ENCODE results near the gene ANXA6. TPM values are rescaled to one million over a fixed set of nuclear protein-coding genes. Genes with fewer than 3 reads are reported as not detected.
A peak's percentile ranks its signal among the peaks of the same experiment; 100 is the strongest.
"Not testable (repeated sequence)": the region's sequence is repeated elsewhere in the genome, so short reads cannot be mapped to it uniquely, and the experiment has no call there.

The ANXA6 gene
- total and polyA plus RNA-seq, 8 donors: 37.0 to 70.8 (median 48.7) TPM

DNA sequence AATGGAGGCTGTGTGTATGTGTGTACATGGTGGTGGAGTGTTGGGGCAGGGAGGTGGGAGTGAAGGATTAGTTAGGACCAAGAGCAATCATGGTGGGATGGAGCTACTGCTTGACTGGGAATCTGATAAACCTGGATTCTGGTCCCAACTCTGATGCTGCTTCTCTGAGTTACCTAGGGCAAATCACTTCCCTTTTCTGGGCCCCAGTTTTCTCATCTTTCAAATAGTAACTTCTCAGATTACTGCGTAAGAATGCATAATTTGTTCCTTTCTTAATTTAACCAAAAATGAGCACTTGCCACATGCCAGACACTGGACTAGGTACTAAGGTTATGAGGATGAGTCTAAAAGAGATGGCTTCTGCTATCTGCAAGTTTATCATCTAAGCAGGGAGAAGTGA lies 20.8 kb upstream of the ANXA6 start:
- intact Hi-C loops (cut with DNase I): no loop called here

DNA sequence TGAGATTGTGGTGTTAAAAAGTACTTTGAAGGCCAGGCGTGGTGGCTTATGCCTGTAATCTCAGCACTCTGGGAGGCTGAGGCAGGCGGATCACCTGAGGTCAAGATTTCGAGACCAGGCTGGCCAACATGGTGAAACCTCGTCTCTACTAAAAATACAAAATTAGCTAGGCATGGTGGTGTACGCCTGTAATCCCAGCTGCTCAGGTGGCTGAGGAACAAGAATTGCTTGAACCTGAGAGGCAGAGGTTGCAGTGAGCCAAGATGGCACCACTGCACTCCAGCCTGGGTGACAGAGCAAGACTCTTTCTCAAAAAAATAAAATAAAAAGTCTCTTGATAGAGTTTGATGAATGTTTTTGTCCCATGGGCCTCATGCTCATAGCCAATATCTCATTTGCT lies 18.7 kb upstream of the ANXA6 start:
- intact Hi-C loops (cut with DNase I); H3K27ac ChIP-seq; FAIRE-seq; H3K4me1 ChIP-seq; ATAC-seq; H3K9me3 ChIP-seq; H3K4me3 ChIP-seq; H3K27me3 ChIP-seq; H3K36me3 ChIP-seq; DNase-seq: not testable (repeated sequence)
- WGBS, 2 donors: 86 to 92% methylated on average over 5 of the region's 5 CpGs

More for the DNA sequence above, 20.8 kb upstream of the ANXA6 start:
- WGBS, 2 donors: 92 to 100% methylated on average over 1 of the region's 1 CpG
- Histone ChIP-seq H3K9me3 (no peaks in the 10 kb centered on the region), H3K4me3 (no peak overlapping the region), H3K27me3 (no peaks in the 10 kb centered on the region), H3K27ac (no peak overlapping the region), H3K4me1 (no peaks in the 10 kb centered on the region), H3K36me3 (no peaks in the 10 kb centered on the region)
- TF ChIP-seq, protein P1, sequence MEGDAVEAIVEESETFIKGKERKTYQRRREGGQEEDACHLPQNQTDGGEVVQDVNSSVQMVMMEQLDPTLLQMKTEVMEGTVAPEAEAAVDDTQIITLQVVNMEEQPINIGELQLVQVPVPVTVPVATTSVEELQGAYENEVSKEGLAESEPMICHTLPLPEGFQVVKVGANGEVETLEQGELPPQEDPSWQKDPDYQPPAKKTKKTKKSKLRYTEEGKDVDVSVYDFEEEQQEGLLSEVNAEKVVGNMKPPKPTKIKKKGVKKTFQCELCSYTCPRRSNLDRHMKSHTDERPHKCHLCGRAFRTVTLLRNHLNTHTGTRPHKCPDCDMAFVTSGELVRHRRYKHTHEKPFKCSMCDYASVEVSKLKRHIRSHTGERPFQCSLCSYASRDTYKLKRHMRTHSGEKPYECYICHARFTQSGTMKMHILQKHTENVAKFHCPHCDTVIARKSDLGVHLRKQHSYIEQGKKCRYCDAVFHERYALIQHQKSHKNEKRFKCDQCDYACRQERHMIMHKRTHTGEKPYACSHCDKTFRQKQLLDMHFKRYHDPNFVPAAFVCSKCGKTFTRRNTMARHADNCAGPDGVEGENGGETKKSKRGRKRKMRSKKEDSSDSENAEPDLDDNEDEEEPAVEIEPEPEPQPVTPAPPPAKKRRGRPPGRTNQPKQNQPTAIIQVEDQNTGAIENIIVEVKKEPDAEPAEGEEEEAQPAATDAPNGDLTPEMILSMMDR (IDR thresholded peaks at IDR 0.05): no peak
- no peak for FAIRE-seq
- DNase-seq: no peak
- ATAC-seq: no peak

DNA sequence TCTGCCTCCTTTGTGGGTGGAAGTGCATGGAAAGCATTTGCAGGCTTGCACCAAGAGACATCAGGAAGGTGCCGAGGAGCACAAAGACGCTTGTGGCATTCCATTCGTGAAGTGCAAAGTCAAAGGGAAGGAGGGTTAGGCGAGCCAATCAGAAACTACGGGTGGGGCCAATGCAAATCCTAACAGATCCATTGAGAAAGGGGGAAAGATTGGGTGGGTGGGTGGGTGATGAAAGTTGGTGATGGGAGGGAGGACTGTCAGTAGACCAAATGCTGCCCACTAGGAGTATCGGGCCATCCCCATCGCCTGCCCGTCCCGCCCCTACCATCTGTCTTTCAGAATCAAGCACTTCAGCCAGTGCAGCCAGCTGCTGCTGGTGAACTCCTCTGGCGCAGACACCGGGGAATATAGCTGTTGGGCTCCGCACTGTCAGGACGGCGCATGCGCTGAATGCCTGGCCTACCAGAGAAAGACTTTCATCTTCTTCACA lies 17.1 kb upstream of the ANXA6 start:
- peak in 1 of 6 donors; percentile 36 for DNase-seq
- no peak for FAIRE-seq
- TF ChIP-seq, protein P1 (IDR thresholded peaks at IDR 0.05): no peak
- no peak overlapping the region for H3K27ac ChIP-seq
- H3K4me3 ChIP-seq: no peak overlapping the region
- no peaks in the 10 kb centered on the region for H3K4me1 ChIP-seq
- WGBS, 2 donors: 76% methylated on average over 15 of the region's 15 CpGs
- H3K9me3 ChIP-seq: no peaks in the 10 kb centered on the region
- intact Hi-C loops (cut with DNase I): no loop called here
- peak in 3 of 4 donors; percentile 53 to 59 (median 54) for ATAC-seq
- no peaks in the 10 kb centered on the region for H3K36me3 ChIP-seq
- H3K27me3 ChIP-seq: no peaks in the 10 kb centered on the region

DNA sequence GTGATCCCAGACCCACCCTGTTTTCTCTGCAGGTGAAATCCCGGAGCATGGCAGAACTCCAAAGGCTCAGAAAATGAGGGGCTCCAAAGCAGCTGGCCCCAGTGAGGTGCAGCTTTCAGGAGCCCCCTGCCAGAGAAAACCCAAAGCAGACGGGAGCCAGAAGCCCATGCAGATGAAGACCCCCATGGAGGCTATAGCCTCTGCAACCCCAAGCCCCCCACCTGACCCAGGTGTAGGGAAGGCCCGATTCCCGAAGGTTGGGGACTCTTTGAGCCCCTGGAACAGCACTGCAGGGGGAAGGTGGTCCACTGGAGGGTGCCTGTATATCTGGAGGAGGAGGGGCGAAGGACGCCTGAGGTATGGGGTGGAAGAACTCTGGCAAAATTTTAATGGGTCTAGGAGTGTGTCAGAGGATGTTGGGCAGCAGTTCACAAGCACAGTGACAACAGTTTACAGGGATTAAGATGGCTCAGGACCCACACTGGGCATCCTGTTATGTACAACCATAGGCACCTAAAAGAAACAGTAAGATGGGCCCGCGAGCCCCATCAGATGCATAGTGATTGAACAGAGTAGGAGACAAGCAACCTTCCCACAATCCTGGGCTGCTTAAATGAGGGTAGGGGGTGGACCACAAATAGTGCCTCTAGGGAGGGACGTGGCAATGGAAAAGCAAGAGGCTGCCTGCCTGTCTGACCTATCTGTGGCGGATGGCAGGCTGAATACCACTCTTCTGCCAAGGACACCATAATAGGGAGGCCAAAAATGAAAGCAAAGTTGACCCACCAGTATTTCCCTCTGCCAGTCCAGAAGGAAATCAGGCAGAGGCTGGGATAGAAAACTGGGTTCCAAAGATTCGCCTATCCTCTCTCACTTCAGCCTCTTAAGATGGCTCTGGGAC lies 16.4 kb upstream of the ANXA6 start:
- H3K4me1 ChIP-seq: no peaks in the 10 kb centered on the region
- no peak overlapping the region for H3K27ac ChIP-seq
- ATAC-seq (peak in 1 of 4 donors; percentile 21), DNase-seq (no peak), FAIRE-seq (no peak)
- H3K9me3 ChIP-seq: no peaks in the 10 kb centered on the region
- TF ChIP-seq, protein P1 (IDR thresholded peaks at IDR 0.05): no peak
- H3K36me3 ChIP-seq: no peaks in the 10 kb centered on the region
- H3K4me3 ChIP-seq: no peak overlapping the region
- WGBS, 2 donors: 80 to 85% methylated on average over 11 of the region's 11 CpGs
- intact Hi-C loops (cut with DNase I): no loop called here
- H3K27me3 ChIP-seq: no peaks in the 10 kb centered on the region

DNA sequence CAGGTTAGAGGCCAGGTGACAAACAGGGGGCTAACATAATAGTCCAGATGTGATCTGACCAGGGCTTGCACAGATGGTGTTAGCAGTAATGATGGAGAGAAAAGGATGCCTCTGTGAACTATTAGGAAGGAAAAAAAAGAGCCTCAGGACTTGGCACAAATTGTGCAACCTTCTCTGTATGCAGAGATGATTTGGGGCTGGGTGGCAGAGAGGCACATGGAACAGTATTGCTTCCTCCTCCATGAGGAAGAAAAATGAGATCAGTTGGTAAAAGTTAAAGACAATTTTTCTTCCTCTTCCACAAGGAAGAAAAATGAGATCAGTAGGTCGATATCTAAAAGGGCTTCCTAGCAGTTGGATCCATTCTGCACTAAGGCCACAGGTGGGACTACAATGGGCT lies 13.9 kb upstream of the ANXA6 start:
- intact Hi-C loops (cut with DNase I): no loop called here
- TF ChIP-seq, protein P1 (IDR thresholded peaks at IDR 0.05): no peak
- ATAC-seq (no peak), FAIRE-seq (no peak), DNase-seq (no peak)
- H3K9me3 ChIP-seq: no peaks in the 10 kb centered on the region
- no peaks in the 10 kb centered on the region for H3K36me3 ChIP-seq
- H3K27ac ChIP-seq: no peak overlapping the region
- no peaks in the 10 kb centered on the region for H3K4me1 ChIP-seq
- H3K27me3 ChIP-seq: no peaks in the 10 kb centered on the region
- H3K4me3 ChIP-seq: no peak overlapping the region
- WGBS, 2 donors: 48 to 50% methylated on average over 1 of the region's 1 CpG

All from pancreas (tissue), 10 donors.